Epithelial cell of prostate (primary cell): Measurements from ENCODE around the gene CASR.

ENCODE experiments used
- DNase-seq: peaks from one replicate; pipeline ENCODE4 v3.0.0-alpha.2; 2011; ENCODE audit warnings: low read depth, low spot score
- H3K27ac ChIP-seq: fragments of 450-650 bp; 2 replicates; pipeline ENCODE4 v1.5.1; 2017; ENCODE audit warnings: mild to moderate bottlenecking

Gene CASR

DNA sequence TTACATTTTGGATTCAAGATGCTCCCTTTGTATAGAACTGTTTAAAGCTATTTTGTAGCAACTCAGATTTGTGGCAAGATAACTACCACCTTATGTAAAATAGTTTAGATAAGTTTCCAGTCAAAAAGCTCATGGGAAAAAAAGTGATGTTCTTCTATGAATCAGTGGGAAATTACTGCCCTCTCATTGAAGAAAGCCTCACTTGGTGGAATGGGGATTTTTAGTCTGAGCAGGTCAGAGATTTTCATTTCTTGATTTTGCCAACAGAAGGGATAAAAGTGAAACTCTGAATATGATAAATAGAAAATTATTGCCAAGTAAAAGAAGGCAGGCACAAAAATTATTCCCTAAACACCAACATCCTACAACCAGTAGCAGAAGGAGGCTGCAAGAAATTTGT, 115.7 kb downstream of the CASR start:
- no peak for DNase-seq
- no peak overlapping the region for H3K27ac ChIP-seq

DNA sequence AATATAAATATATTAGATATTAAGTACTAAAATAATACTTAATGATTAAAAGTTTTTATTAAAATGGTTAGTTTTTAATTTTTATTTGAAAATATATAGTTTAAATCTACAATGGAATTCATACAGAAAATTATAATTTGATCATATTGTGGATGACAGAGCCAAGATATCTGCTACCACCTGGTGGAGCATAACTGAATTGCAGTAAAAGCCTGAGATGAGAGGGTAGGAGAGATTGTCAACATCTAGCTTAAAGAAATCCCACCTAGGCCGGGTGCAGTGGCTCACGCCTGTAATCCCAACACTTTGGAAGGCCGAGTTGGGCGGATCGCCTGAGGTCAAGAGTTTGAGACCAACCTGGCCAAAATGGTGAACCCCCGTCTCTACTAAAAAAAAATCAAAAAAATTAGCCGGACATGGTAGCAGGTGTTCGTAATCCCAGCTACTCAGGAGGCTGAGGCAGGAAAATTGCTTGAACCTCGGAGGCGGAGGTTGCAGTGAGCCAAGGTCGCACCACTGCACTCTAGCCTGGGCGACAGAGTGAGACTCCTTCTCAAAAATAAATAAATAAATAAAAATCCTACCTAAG, 116.5 kb downstream of the CASR start:
- no peak for DNase-seq
- no peak overlapping the region for H3K27ac ChIP-seq

DNA sequence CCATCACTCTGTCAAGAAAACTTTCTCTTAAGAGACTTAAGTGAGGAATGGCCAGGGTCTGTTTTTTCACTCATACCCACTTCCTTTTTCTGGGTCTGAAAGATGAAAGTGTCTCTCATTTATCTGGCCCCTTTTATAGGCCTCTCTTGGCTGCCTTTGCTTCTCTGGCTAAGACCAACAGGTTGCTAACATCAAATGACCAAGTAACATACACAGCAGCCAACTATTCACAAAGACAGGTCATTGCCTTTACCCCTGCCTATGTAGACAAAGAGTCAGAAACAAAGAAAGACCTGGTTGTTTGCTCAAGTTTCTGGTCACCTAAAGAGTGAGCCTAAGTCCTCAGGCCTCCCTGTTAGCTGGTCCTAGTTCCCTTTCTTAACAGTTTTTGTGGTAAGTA, 117.6 kb downstream of the CASR start:
- no peak for DNase-seq
- no peak overlapping the region for H3K27ac ChIP-seq

DNA sequence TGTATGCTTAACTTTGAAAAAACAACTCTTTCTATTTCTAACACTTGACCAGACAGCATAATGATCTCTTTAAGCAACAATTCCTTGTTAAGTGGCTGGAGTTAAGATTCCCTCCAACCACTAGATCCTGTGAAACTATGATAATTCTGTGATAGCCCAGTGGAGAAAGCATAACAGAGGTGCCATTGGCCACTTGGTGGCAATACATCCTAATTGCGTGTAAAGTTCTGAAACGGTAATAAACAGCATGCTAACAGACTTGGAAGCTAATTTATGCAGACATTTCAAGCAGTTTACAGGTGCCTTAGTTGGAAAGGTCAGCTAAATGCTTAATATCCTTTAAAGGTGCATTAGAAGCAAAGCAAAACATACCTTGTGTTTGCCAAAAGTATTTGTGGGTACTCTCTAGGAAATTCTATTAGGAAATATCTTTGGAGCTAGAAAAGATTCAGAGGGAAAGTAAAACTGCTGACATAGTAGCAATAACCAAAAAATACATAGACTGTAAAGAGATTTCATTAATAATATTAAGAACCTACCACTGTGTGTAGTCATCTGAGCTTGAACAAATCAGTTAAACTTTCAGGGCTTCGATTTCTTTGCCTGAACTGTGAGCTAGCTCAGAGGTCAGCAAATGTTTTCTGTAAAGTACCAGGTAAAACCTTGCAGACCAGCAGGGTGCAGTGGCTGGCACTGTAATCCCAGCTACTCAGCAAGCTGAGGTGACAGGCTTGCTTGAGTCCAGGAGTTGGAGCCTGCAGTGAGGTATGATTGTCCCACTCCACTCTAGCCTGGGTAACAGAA, 122.6 kb downstream of the CASR start:
- H3K27ac ChIP-seq: peak overlapping the region; percentile 4
- no peak for DNase-seq

DNA sequence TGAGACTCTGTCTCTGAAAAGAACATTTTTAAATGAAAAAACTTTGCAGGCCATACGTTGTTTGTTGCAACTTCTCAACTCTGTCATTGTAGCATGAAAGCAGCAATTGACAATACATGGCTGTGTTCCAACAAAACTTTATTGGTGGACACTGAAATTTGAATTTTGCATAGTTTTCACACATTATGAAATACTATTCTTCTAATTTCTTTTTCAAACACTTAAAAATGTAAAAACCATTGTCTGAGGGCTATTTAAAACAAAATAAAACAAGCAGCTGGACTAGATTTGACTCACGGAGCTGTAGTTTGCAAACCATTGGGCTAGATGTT, 123.1 kb downstream of the CASR start:
- peak overlapping the region; percentile 4 for H3K27ac ChIP-seq

DNA sequence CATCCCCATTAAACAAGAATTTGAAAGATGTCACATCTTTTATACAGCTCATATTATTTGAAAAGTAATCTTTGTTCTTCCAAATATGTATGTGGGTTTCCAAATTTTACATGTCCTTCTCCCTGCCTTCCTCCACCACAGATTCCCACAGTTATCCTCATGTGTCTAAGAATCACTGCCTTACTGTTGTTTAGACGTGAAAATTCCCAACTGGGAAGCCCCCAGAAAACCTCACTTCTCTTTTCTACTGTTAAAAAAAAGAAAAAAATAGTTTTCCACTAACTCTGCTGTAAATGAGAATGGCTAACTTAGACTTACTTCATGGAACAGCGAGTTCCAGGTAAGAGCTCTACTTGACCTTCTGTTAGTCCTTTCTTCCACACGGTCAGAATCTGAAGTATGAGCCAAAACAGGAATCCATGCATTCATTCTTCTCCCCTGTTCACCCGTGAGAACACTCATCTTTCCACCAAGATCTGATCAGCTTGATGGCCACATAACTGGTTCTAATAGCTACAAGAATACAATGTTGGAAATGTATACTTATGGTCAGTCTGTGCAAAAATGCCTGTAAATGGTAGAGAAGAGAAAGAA, 123.7 kb downstream of the CASR start:
- H3K27ac ChIP-seq: no peak overlapping the region
- DNase-seq: no peak

More for the DNA sequence above, 123.1 kb downstream of the CASR start:
- no peak for DNase-seq

DNA sequence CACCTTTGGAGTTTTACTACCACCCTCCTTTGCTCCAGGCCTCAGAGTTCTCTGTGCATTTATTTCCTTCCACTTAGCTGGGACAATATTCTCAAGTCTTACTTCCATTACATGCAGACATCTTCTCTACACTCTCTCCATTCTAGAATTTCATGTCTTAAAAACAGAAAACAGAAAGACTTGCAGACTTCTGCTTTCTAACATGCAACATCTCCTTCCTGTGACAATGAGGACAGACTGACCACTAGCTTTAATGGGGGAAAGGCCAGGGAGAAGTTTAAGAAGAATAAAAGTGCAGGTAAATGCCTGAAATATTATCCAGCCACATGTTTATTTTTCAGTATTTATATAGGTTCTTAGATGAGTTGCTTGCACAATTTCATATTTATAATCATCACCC, 124.5 kb downstream of the CASR start:
- no peak overlapping the region for H3K27ac ChIP-seq

DNA sequence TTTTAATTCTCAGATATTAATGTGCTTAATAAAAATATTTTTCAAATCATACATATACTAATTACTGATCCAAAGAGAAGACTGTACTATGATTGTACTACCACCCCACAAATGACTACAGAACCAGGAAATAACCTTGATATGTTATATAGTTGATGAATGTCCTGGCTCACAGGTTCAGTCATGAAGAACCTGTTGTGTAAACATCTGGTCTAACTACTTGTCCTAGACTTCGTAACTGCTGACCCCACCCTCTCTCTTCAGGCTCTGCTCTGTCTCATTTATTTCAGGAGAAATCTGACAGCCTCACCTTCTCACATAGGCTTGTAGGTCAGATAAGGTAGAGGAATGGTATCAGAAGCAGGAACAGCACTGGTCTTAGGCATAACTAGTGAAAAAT, 126.9 kb downstream of the CASR start:
- peak overlapping the region; percentile 67 for H3K27ac ChIP-seq
- peak; percentile 85 for DNase-seq

More for the DNA sequence above, 124.5 kb downstream of the CASR start:
- no peak for DNase-seq

DNA sequence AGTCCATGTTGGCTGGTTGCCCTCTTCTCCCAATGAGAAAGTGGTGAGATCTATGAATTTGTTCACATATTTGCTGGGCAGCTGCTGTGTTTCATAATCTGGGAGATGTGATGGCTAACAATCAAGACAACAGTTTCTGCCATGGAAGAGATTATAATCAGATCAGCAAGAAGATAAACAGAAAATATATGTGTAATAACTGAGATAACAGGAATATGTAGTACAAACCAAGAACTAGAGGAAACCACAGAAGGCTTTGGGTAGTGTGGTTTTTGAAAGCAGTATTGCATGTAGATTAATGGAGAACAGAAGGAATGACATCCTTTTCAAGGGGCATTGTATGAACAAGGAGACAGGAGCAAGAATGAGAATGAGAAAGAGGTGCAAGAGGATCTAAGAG, 129.4 kb downstream of the CASR start:
- DNase-seq: no peak
- peak overlapping the region; percentile 92 for H3K27ac ChIP-seq

DNA sequence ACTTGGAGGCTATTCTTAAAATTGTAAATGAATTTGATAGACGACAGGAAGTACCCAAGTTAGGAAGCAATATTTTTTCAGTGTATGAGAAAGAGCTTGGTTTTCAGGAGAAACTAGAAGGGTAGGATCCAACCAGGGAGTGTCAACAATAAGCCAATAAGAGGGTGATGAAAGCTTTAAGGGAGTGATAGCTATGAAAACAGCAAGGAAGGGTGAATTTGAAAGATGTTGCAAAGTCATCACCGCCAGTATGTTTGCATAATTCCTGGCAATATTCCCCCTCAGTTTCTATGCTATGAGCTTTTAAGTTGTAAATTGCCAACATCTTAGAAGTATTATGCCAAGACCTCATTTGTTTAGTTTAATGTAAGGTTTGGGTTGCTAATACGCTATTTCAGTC, 129.8 kb downstream of the CASR start:
- H3K27ac ChIP-seq: peak overlapping the region; percentile 92
- no peak for DNase-seq

DNA sequence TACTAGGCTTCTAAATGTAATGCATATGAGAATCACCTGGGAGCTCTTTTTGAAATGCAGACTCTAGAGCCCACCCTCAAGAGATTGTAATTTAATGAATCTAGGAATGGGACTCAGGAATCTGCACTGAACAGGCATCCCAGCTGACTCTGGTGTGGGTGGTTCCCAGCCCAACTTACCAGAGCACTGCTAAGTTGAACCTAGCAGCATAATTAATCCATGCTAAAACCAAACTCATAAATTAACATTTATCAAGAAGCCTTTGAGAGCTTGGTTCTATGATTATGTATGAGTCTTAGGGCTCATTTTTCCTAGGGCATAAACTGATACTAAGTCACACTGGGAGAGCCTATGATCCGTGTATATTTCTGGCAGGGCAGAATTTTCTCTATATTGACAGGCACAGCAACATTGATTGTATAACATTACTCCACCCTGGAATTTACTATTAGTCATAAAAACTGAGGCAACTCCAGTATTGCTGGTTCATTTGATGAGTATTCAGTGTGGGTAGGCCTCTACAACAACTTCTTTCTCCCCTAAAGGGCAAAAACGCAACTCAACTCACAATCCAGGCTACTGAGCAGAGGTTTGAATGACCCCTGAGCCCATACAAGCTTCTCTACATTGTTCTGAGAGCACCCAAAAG, 130.9 kb downstream of the CASR start:
- peak; percentile 58 for DNase-seq
- H3K27ac ChIP-seq: peak overlapping the region; percentile 92

DNA sequence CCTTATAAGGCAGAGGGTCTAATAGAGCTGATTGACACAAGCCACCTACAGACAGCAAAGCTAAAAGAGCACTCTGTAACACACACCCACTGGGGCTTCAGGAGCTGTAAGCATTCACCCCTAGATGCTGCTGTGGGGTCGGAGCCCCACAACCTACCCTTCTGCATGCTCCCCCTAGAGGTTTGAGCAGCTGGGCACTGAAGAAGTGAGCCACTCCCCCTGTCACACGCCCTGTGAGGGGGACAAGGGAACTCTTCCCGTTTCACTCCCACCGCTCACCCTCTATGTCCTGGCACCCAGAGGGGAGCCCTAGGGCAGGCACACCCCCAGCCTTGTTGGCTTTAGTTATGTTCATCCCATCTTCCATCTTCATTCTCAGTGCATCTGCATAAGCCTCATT, 132.2 kb downstream of the CASR start:
- DNase-seq: no peak
- H3K27ac ChIP-seq: peak overlapping the region; percentile 92

DNA sequence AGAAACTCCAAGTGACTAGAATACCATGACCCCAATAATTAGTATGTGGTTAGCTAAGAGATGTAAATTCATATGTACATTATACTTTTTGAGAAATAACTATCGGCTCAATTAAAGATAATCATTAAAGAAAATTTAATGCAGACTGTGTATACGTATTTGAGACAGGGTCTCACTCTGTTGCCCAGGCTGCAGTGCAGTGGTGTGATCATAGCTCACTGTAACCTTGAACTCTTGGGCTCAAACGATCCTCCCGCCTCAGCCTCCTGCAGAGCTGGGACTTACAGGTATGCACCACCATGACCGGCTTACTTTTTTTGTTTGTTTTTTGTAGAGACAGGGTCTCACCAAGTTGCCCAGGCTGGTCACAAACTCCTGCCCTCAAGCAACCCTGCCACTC, 132.9 kb downstream of the CASR start:
- H3K27ac ChIP-seq: no peak overlapping the region
- no peak for DNase-seq

DNA sequence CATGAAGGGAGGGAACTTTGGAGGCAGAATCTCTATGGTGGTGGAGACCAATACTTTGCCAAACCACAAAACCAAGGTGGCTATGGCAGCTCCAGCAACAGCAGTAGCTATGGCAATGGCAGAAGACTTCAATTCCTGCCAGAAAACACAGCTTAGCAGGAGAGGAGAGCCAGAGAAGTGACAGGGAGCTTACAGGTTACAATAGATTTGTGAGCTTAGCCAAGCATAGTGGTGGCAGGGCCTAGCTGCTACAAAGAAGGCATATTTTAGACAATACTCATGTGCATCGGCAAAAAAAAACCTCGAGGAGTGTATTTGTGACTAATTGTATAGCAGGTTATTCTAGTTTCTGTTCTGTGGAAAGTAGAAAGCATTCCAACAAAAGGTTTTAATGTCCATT, 135.2 kb downstream of the CASR start:
- peak; percentile 76 for DNase-seq
- peak overlapping the region; percentile 85 for H3K27ac ChIP-seq

DNA sequence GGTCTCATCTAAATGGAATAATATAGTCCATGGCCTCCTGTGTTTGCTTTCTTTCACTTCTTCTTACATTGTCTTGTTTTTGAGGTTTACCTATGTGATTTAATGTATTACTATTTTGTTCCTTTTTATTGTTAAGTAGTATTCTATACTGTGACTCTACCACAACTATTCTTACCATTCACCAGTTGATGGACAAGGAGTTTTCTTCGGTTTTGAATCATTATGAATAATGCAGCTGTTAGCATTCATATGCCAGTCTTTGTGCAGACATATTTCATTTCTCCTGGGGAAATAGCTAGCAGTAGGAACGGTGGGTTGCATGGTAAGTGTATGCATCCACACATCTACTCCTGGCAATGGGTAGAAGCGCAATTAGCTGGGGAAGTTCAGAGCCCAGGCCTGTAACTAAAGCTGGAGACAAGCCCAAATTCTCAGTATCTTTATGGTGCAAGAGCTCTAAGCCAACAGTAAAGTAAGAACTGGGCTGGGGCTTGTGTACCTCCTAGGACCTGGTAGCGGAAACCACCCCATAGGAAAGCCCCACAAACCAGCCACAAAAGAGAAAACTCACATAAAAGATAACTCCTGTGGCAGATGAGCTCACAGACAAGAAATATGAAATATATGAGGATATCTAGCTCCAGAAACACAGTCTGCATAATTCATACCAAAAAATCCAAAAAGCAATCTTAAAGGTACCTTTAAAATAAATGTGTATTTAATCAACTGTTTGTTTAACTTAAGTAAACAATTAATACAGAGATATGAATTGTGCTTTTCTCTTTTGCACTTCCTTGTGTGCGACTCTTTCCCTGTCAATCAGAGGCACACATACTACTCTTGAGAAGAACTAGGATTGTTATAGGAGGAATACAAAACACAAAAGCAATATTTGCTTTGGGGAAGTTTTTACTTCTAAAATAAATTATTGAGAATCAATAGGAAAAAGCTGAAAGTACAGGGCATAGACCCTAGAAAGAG, 138.9 kb downstream of the CASR start:
- no peak for DNase-seq
- H3K27ac ChIP-seq: peak overlapping the region; percentile 82

DNA sequence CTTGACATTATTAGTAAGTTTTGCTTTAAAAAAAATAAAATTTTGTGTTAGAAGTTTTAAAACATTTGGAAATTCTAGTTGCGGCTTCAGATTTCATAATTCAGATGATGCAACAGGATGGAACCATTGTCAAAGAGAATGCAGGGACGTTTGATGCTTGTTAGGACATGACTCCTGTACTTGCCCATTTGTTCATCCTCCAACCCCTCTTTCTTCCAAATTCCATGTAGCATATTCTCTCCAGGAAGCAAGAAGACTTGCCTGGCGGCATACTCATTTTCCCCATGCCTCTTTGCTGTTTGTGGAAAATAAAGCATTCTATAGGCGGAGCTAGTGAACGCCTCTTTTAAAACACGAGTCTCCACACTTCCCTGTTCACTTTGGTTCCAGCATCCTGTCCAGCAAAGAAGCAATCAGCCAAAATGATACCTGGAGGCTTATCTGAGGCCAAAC, 141.4 kb downstream of the CASR start, which contains the start of gene CSTA:
Gene CSTA (plus strand): TSS at position 378 of the 453 bp plus-strand sequence. CDS start 45 bp downstream, at position 423.
- H3K27ac ChIP-seq: peak within 1 kb of the TSS; percentile 82
- peak; percentile 94 for DNase-seq

DNA sequence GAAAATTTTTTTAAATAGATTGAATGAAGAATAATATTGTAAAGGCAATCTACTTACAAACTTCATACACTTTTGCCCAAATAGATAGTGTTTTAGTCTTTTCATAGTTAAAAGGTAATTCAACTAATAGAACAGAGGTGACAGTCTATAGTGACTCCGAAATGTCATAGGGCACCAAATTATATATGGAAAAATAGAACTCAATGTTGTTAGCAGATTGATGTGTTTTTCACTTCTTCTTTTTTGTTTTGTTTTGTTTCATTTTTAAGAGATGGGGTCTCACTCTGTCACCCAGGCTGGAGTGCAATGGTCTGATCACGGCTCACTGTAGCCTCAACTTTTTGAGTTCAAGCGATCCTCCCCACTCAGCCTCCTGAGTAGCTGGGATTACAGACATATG, 142.3 kb downstream of the CASR start:
- peak overlapping the region; percentile 82 for H3K27ac ChIP-seq
- DNase-seq: no peak

DNA sequence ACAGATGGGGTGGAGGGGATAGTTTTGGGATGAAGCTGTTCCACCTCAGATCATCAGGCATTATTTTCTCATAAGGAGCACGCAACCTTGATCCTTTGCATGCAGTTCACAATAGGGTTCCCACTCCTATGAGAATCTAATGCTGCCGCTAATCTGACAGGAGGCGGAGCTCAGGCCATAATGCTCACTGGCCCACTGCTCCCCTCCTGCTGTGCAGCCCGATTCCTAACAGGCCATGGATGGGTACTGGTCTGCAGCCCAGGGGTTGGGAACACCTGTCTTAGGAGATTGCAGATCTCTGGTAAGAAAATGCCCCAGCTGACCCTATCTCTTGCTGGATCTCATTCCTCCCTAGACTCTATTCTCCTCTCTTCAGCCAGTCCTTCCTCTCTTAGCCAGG, 148.4 kb downstream of the CASR start:
- peak overlapping the region; percentile 82 for H3K27ac ChIP-seq
- DNase-seq: no peak

DNA sequence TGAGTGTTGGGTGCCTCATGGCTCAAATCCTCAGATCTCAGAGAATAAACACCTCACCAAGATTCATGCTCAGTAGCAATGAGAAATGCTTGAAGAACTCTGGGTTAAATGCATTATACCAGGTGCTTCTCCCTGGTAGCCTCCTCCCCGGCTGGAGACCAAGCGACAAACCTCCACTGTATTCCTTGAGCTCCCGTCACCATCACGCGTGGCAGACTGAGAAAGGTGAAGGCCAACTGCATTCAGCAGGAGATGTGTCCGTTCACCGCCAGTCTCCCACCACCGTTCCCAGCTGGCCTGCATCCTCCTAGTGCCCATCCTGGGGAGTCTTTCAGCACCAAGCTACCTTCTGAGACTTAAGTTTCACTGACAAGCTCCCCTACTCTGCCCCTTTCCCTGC, 149.1 kb downstream of the CASR start:
- H3K27ac ChIP-seq: peak overlapping the region; percentile 82
- DNase-seq: no peak
